ENCODE data around the gene SMIM30.

DNA sequence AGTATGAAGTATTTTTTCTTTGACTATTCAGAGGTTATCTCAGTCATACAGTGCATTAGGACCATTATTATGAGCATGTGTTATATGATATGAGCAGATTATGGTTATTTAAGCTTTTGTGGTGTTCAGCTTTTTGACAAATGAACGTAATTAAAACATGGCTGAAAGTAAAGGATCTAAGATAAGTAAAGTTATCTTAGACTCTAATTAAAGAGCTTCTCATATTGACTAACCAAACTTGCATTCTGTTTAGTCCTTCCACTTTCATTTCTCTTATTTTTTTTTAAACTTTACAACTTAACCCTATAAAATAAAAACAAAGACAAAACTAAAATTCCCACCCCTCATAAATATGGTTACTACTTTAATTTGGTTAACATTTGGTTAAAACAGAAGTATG is 24.8 kb downstream of the SMIM30 start:
- TF ChIP-seq, protein P1, sequence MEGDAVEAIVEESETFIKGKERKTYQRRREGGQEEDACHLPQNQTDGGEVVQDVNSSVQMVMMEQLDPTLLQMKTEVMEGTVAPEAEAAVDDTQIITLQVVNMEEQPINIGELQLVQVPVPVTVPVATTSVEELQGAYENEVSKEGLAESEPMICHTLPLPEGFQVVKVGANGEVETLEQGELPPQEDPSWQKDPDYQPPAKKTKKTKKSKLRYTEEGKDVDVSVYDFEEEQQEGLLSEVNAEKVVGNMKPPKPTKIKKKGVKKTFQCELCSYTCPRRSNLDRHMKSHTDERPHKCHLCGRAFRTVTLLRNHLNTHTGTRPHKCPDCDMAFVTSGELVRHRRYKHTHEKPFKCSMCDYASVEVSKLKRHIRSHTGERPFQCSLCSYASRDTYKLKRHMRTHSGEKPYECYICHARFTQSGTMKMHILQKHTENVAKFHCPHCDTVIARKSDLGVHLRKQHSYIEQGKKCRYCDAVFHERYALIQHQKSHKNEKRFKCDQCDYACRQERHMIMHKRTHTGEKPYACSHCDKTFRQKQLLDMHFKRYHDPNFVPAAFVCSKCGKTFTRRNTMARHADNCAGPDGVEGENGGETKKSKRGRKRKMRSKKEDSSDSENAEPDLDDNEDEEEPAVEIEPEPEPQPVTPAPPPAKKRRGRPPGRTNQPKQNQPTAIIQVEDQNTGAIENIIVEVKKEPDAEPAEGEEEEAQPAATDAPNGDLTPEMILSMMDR (IDR thresholded peaks at IDR 0.05) = no peak
- TF ChIP-seq POLR2A (IDR thresholded peaks at IDR 0.05) = no peak

Measured in heart left ventricle (tissue), 13 donors.